T-helper 2 cell treated with Interferon-gamma antibody and Interleukin-4, amounts not matched to agents 100 ng/mL and 5 ng/mL, for 36 hours (primary cell): ENCODE results near the gene DDR1. TPM values are rescaled to one million over a fixed set of nuclear protein-coding genes. Genes with fewer than 3 reads are reported as not detected.
"Not testable (repeated sequence)": the region's sequence is repeated elsewhere in the genome, so short reads cannot be mapped to it uniquely, and the experiment has no call there.

Experiments
- intact Hi-C: fragments of 100-400 bp; cut with micrococcal nuclease; formaldehyde crosslinking; loops from one replicate; pipeline ENCODE4 v1.15.1; 2023
- total RNA-seq: library from RNA; stranded (reverse); gene quantifications from 2 replicates; pipeline ENCODE4 v1.2.3, GENCODE V29; 2022

Gene DDR1
- total RNA-seq, 1 donor from 2014 or later, result 6.6 TPM

GRCh38 chr6:30893001-30893591, 8.8 kb downstream of the DDR1 start:
- intact Hi-C loops, result no loop called here

DNA sequence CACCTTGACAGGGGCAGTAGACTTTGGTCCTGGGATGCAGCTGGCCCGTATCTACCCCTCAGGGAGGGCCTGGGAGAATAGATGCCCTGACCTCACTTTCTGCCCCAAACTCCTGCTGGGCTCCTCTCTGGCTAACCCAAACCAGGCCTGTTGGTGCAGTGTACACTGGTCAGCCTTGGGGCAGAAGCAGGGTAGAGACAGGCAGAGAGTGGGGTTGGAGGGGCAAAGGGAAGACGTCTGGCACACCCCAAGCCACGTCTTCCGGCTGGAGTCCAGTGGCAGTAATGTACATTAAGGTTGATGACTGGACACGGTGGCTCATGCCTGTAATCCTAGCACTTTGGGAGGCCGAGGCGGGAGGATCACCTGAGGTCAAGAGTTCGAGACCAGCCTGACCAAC, 9.3 kb downstream of the DDR1 start:
- intact Hi-C loops, result no loop called here

DNA sequence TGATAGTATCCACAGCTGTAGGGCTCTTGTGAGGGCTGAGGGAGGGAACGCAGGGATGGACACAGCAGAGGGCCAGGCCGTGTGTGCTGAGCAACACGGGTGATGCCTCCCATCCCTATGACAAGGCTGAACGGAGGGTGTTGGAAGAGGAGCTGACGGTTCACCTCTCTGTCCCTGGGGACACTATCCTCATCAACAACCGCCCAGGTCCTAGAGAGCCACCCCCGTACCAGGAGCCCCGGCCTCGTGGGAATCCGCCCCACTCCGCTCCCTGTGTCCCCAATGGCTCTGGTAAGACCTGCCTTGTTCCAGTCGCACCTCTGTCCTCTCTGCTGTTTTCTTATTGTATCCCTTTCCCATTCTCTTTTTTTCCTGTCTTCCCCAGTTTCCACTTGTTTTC, 10.1 kb downstream of the DDR1 start:
- intact Hi-C loops, result no loop called here

DNA sequence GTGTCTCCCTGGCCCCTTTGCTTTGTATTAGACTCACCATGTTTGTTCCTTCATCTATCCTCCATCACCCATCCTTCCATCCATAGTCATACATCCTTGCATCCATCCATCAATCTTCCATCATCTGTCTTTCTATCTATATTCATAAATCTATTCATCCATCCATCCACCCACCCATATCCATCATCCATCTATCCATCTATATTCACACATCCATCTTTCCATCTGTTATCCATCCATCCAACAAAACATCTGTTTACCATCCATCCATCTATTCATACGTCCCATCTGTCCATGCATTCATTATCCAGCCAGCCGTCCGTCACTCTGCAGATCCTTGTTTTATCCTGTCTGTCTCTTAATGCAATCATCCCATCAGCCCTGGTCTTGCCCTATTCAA, 10.6 kb downstream of the DDR1 start:
- intact Hi-C loops, result no loop called here

GRCh38 chr6:30895343-30895742, 11.0 kb downstream of the DDR1 start:
- intact Hi-C loops, result no loop called here

DNA sequence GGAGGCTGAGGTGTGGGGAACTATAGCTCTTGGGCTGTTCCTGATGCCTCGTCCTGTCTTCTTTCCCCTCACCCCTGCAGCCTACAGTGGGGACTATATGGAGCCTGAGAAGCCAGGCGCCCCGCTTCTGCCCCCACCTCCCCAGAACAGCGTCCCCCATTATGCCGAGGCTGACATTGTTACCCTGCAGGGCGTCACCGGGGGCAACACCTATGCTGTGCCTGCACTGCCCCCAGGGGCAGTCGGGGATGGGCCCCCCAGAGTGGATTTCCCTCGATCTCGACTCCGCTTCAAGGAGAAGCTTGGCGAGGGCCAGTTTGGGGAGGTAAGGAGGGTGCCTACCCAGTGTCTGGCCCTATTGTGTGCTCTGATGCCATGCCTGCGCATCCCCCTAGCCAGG, 12.2 kb downstream of the DDR1 start:
- intact Hi-C loops, result no loop called here

GRCh38 chr6:30897882-30898281, 13.6 kb downstream of the DDR1 start:
- intact Hi-C loops, result no loop called here

DNA sequence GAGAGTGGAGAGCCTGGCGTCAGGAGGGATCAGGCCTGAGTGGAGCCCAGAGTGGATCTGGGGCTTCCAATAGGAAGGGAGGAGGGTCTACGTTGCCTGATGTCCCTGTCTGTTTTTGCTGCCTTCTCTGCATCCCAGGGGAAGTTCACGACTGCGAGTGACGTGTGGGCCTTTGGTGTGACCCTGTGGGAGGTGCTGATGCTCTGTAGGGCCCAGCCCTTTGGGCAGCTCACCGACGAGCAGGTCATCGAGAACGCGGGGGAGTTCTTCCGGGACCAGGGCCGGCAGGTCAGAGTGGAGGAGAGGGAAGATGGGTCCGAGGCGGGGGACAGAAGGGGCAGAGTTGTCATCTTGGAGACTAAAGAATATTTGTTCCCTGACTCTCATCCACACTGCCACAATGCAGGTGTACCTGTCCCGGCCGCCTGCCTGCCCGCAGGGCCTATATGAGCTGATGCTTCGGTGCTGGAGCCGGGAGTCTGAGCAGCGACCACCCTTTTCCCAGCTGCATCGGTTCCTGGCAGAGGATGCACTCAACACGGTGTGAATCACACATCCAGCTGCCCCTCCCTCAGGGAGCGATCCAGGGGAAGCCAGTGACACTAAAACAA, 14.5 kb downstream of the DDR1 start:
- intact Hi-C loops, result no loop called here

- intact Hi-C loops, result no loop called here
These were observed 16.6 kb downstream of the DDR1 start for GRCh38 chr6:30900863-30901417.

- intact Hi-C loops, result no loop called here
These were observed 17.1 kb downstream of the DDR1 start for GRCh38 chr6:30901436-30901835.

DNA sequence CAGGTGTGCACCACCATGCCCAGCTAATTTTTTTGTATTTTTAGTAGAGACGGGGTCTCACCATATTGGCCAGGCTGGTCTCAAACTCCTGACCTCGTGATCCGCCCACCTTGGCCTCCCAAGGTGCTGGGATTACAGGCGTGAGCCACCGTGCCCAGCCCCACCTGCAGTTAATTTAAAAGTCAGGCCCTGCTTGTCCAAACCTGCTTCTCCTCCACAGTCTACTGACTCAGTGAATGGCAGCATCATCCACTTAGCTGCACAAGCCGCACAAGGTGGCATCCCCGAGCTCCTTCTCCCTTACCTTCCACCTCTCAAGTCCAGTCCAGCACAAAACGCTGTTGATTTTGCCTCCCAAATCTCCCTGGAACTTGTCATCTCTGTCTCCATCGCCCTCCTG, 17.9 kb downstream of the DDR1 start:
- intact Hi-C loops, result not testable (repeated sequence)

DNA sequence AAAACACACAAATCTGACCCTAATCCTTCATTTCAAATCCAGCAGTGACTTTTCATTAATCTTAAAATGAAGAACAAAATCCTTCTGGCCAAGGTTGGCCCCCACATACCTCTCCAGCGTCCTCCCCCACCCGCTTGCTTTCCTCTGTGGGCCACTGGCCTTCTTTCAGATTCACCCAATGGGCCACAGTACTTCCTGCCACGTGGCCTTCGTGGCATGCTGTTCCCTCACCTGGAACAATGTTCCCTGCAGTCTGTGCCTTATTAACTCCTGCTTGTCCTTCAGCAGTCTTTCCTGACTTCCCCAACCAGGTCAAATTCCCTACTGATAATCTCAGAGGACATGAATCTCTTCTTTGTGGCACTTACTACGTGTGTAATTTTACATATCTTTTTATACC, 18.4 kb downstream of the DDR1 start:
- intact Hi-C loops, result no loop called here

DNA sequence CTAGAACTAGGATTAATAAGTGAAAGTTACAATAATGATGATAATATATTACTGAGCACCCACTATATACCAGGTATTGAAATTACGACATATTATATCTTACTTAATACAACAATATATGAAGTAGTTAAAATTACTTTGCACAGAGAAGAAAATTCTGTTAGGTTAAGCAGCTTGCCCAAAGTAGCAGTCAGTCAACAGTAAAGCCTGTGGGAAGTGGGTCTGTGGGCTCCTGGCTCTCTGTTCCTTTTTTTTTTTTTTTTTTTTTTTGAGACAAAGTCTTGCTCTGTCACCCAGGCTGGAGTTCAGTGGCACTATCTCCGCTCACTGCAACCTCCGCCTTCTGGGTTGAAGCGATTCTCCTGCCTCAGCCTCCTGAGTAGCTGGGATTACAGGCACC, 18.9 kb downstream of the DDR1 start:
- intact Hi-C loops, result no loop called here

DNA sequence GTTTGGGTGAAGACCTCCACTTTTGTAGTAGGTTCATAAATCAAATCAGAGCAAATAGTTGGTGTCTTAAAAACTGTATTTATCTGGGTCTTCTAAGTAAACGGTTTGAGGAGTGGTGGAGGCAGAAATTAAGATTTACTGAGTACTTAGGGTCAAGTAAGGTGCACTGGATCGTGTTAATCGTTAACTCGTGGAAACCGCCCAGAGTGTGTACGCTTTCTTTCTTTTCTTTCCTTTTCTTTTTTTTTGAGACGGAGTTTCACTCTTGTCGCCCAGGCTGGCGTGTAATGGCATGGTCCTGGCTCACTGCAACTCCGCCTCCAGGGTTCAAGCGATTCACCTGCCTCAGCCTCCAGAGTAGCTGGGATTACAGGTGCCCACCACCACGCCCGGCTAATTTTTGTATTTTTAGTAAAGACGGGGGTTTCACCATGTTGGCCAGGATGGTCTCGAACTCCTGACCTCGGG, 23.0 kb downstream of the DDR1 start:
- intact Hi-C loops, result not testable (repeated sequence)

DNA sequence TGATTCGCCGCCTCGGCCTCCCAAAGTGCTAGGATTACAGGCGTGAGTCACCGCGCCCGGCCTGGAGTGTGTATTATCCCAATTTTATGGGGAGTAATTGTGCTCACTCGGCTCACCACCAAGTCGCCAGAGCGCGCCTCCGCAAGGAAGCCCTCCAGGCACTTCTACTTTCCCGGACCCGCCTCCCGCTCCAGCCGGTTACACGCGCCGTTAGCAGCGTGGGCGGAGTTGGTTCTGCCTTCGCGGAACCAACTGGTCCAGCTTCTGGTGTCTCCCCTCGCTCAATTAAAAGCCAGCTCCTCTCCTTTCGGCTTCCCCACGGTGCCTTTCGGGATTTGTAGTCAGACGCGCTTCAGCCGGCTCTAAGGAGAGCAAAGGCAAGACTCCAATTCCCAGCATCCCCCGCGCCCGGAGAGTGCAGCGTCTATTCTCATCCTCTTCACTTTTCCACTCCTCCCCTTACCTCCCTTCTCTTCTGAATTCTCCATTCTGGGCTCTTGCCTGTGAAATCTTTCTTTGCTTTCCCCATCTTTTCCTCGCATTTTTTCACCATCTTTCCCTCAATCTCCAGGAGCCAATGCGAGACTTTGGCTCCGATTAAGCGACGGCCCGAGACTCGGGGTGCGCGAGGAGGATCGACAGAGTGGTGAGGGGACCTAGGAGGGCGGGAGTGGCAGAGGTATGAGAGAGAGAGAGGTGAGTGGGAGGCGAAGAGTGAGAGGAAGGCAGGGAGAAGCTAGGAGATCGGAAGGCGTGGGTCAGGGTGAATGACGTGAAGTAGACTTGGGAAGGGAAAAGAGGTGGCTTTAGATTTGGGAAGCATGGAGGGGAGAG, 23.7 kb downstream of the DDR1 start, which contains the start of gene GTF2H4:
TSS of gene GTF2H4 (plus strand) at position 450 of the 834 bp plus-strand sequence.
- intact Hi-C loops, result loop anchor here (1.0 kb wide), 1 partner anchor 289 kb away; no protein-coding TSS in a partner anchor

DNA sequence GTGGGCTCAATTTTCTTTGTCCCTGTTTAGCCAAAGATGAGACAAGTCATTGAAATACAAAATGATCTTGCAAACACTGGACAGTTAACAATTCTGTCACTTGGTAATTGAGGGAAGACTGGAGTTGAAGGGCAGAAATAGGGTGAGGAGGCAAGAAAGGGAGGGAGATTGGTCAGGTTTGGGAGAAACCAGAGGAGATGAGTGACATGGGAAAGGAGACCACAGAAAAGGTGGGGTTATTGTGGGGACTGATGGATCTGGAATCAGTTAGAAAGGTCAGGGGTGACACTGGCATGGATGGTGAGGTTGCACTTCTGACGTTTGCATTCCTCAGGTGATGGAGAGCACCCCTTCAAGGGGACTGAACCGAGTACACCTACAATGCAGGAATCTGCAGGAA, 24.4 kb downstream of the DDR1 start:
- intact Hi-C loops, result loop anchor here (1.0 kb wide), 1 partner anchor 289 kb away; no protein-coding TSS in a partner anchor

- intact Hi-C loops, result loop anchor here (10.0 kb wide), 1 partner anchor 236 kb away; the partner anchor contains the start of gene DHX16
These were observed 26.2 kb downstream of the DDR1 start for GRCh38 chr6:30910473-30910872.

- intact Hi-C loops, result loop anchor here (10.0 kb wide), 1 partner anchor 238 kb away; the partner anchor contains the start of gene DHX16
These were observed 28.6 kb downstream of the DDR1 start for GRCh38 chr6:30912746-30913520.

DNA sequence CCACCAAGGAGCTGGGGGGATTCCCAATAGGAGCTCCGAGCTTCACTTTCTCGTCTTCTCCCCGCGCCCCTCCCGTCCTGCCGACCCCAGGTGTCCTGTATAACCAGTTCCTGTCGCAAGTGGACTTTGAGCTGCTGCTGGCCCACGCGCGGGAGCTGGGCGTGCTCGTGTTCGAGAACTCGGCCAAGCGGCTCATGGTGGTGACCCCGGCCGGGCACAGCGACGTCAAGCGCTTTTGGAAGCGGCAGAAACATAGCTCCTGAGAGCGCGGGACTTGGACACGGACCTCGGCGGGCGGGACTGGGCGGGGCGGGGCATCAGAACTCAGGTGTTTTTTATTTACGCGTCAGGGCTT, 29.4 kb downstream of the DDR1 start:
- intact Hi-C loops, result loop anchor here (2.0 to 10.0 kb wide), 3 partner anchors 165 to 239 kb away; partner anchors contain the start of gene DHX16

DNA sequence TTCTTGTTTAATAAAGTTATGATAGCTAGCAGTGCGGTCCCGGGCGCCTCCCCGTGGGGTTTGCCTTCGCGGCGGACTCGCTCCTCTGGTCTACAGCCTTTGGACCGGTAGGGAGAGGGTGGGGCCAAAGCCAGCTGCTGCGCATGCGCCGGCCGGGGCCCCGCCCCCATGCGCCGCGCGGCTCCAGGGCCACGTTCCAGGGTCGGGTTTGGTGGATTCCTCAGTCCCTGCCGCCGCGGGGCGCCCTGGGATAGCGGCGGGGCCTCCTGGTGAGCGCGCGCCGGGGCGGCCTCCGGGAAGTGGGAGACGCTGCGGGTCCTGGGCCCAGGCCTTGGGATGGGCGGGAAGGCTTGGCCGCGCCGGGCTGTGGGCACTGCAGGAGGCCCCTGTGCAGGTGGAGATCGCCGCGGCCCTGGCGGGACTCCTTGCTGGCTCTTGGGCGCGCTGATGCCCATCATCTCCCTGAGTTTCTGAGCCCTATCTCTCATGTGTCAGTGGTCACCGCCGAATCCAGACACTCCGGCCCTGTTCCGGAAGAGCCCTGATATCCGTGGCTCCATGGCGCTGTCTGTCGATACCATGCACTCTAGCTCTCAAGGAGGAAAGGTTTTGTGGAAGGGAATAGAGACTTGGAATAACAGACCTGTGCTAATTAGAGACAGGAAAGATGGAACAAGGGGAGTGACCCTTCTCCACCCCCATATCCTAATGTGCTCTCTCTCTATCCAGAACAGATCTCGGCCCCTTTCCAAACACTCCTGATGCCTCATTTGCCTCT, 29.9 kb downstream of the DDR1 start, which contains the start of gene VARS2:
TSS of gene VARS2 (plus strand) at position 163 of the 778 bp plus-strand sequence. CDS start at position 762, 599 bp downstream.
- intact Hi-C loops, result loop anchor here (2.0 to 10.0 kb wide), 3 partner anchors 165 to 239 kb away; partner anchors contain the start of gene DHX16
